Thoracic aorta (tissue), 2 donors: Measurements from ENCODE around the gene MYADM. TPM values are rescaled to one million over a fixed set of nuclear protein-coding genes. Genes with fewer than 3 reads are reported as not detected.

Source experiments
- ATAC-seq: fragments of 150-250 bp; one replicate; pipeline ENCODE4 v1.8.0; 2017; ENCODE audit warnings: low read depth; ENCODE audit not compliant: insufficient number of reproducible peaks, low FRiP score
- DNase-seq: peaks from one replicate; pipeline ENCODE4 v3.0.0-alpha.2; 2020; ENCODE audit warnings: low spot score
- H3K27ac ChIP-seq, 2 donors: fragments of 200-600 bp; sonication (generic); 1 replicate in 1 of 2; 2 replicates in 1 of 2; pipeline ENCODE4 v1.5.1; 2016; ENCODE audit warnings: mild to moderate bottlenecking in 2 of 2, moderate library complexity in 2 of 2
- H3K27me3 ChIP-seq: fragments of 200-600 bp; sonication (generic); replicated peaks from 2 replicates; pipeline ENCODE4 v1.6.0; 2016; ENCODE audit warnings: mild to moderate bottlenecking; ENCODE audit not compliant: insufficient read depth
- H3K36me3 ChIP-seq: fragments of 200-600 bp; sonication (generic); one replicate; pipeline ENCODE4 v1.5.1; 2016
- H3K4me1 ChIP-seq, 2 donors: fragments of 200-600 bp; sonication (generic); 1 replicate in 1 of 2; 2 replicates in 1 of 2; pipeline versions ENCODE4 v1.5.1 to v1.6.0; 2016; ENCODE audit warnings: low read depth in 2 of 2, mild to moderate bottlenecking in 1 of 2; ENCODE audit not compliant: control insufficient read depth in 1 of 2
- H3K4me3 ChIP-seq: fragments of 200-600 bp; sonication (generic); 2 replicates; pipeline ENCODE4 v1.5.1; 2016; ENCODE audit warnings: mild to moderate bottlenecking
- H3K9me3 ChIP-seq: fragments of 200-600 bp; sonication (generic); 2 replicates; pipeline ENCODE4 v1.5.1; 2016
- total RNA-seq, 2 donors: library from RNA; depleted of rRNA; stranded (reverse); fragments of >200 nt; gene quantifications; one replicate each; pipeline versions ENCODE4 v1.1.0 to v1.2.3, GENCODE V29; 2016
- TF ChIP-seq, protein P1 (sequence below): fragments of 200-600 bp; sonication (generic); IDR thresholded peaks from one replicate; pipeline ENCODE4 v1.5.1; 2019; ENCODE audit warnings: antibody characterized with exemption

The MYADM gene
- total RNA-seq, 2 donors from 2014 or later, result 151 to 300 TPM

DNA sequence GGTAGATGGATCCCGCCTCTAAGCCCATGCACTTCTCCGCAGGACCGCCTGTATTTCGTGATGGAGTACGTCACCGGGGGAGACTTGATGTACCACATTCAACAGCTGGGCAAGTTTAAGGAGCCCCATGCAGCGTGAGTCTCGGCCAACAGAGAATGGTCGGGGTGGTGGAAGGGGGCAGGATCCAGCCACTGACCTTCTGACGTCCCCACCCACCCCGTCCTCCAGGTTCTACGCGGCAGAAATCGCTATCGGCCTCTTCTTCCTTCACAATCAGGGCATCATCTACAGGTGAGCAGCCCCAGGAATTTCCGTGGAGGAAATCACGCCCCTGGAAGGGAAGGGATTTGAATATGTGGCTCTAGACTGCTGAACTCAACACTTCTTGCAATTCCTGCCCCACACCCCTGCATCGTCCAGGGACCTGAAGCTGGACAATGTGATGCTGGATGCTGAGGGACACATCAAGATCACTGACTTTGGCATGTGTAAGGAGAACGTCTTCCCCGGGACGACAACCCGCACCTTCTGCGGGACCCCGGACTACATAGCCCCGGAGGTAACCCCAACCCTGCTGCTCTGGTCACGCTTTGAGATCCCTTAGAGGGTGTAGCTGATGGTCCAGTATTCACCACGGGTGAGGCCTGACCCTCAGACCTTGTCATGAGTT lies 32.6 kb downstream of the MYADM start:
- TF ChIP-seq, protein P1, sequence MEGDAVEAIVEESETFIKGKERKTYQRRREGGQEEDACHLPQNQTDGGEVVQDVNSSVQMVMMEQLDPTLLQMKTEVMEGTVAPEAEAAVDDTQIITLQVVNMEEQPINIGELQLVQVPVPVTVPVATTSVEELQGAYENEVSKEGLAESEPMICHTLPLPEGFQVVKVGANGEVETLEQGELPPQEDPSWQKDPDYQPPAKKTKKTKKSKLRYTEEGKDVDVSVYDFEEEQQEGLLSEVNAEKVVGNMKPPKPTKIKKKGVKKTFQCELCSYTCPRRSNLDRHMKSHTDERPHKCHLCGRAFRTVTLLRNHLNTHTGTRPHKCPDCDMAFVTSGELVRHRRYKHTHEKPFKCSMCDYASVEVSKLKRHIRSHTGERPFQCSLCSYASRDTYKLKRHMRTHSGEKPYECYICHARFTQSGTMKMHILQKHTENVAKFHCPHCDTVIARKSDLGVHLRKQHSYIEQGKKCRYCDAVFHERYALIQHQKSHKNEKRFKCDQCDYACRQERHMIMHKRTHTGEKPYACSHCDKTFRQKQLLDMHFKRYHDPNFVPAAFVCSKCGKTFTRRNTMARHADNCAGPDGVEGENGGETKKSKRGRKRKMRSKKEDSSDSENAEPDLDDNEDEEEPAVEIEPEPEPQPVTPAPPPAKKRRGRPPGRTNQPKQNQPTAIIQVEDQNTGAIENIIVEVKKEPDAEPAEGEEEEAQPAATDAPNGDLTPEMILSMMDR, result no peak
- Histone ChIP-seq H3K36me3 (no peaks in the 10 kb centered on the region), H3K4me1 (no peaks in the 10 kb centered on the region), H3K27me3 (no peaks in the 10 kb centered on the region), H3K27ac (no peak overlapping the region), H3K4me3 (no peak overlapping the region), H3K9me3 (no peaks in the 10 kb centered on the region)
- no peak for ATAC-seq
- DNase-seq, result no peak

DNA sequence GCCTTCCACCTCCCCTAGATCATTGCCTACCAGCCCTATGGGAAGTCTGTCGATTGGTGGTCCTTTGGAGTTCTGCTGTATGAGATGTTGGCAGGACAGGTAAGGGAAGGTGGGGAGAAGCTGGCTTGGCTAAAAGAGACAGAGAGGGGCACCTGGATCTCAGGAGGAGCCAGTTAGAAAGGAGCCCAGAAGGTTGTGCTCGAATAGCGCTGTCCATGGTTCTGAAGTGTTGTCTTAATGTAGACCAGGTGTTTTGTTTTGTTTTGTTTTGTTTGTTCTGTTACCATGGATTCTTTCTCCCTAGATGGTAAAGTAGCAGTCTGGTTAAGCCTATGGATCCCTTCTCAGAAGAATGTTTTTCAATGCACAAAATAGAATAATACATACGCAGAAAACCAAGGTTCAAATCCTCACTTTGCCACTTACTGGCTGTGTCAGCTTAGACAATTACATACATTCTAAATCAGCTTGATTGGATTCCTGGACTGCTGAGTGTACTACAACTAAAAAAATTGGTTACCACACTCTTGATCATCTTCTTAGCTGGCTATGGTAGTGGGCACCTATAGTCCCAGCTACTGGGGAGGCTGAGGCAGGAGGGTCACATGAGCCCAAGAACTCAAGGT lies 35.5 kb downstream of the MYADM start:
- Histone ChIP-seq H3K4me1 (peaks cover 0 to 5% of the 10 kb centered on the region in 2 donors), H3K27me3 (peaks cover 9% of the 10 kb centered on the region), H3K36me3 (no peaks in the 10 kb centered on the region), H3K27ac (no peak overlapping the region), H3K4me3 (no peak overlapping the region), H3K9me3 (no peaks in the 10 kb centered on the region)
- ATAC-seq (no peak), DNase-seq (no peak)
- TF ChIP-seq, protein P1, result no peak

DNA sequence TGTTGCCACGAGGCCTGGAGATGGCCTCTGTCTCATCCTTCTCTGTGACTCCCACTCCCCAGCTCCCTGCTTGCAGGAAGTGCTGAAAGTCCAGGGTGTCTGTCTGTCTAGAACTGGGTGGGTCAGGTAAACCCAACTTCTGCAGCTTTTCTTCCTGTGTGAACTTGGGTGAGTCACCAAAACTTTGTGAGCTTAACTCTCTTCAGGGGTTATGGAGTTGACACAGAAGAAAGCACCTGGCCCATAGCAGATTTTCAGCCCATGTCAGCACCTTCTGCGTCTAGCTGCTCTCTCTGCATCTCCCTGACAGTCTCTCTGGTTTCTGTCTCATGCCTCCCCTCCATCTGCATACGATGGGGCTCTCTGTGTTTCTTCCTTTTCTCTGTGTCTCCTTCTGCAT lies 37.2 kb downstream of the MYADM start:
- H3K36me3 ChIP-seq, result no peaks in the 10 kb centered on the region
- H3K4me1 ChIP-seq, result peaks cover 0 to 18% of the 10 kb centered on the region in 2 donors
- TF ChIP-seq, protein P1, result no peak
- no peak overlapping the region for H3K4me3 ChIP-seq
- H3K9me3 ChIP-seq, result no peaks in the 10 kb centered on the region
- peaks cover 21% of the 10 kb centered on the region for H3K27me3 ChIP-seq
- no peak for DNase-seq
- no peak for ATAC-seq
- H3K27ac ChIP-seq, result no peak overlapping the region

- Histone ChIP-seq H3K9me3 (no peaks in the 10 kb centered on the region), H3K27me3 (peaks cover 22% of the 10 kb centered on the region), H3K27ac (no peak overlapping the region), H3K36me3 (no peaks in the 10 kb centered on the region), H3K4me1 (peaks cover 0 to 18% of the 10 kb centered on the region in 2 donors), H3K4me3 (no peak overlapping the region)
- DNase-seq (no peak), ATAC-seq (no peak)
- TF ChIP-seq, protein P1, result no peak
These were observed 38.1 kb downstream of the MYADM start for GRCh38 chr19:53905787-53906186.

DNA sequence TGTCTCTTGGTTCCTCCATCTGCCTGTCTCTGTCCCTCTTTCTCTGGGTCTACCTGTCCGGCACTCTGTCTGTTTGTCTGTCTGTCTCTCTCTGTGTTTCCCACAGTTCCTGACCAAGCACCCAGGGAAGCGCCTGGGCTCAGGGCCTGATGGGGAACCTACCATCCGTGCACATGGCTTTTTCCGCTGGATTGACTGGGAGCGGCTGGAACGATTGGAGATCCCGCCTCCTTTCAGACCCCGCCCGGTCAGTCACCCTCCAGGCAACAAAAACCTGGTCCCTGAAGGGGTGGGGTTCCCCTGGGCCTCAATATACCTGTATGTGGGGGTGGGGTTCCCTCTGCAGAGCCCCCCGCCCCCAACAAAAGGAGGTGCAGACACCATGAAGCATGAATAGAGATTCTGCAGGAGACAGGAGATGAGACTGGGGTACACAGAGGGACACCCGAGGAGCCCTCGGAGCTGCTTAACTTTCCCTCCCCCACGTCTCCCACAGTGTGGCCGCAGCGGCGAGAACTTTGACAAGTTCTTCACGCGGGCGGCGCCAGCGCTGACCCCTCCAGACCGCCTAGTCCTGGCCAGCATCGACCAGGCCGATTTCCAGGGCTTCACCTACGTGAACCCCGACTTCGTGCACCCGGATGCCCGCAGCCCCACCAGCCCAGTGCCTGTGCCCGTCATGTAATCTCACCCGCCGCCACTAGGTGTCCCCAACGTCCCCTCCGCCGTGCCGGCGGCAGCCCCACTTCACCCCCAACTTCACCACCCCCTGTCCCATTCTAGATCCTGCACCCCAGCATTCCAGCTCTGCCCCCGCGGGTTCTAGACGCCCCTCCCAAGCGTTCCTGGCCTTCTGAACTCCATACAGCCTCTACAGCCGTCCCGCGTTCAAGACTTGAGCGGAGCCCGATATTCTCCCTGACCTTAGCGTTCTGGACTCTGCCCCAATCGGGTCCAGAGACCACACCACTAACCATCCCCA lies 38.8 kb downstream of the MYADM start:
- H3K4me1 ChIP-seq, result peaks cover 0 to 18% of the 10 kb centered on the region in 2 donors
- no peak for DNase-seq
- no peak overlapping the region for H3K27ac ChIP-seq
- no peak for ATAC-seq
- H3K4me3 ChIP-seq, result no peak overlapping the region
- no peaks in the 10 kb centered on the region for H3K36me3 ChIP-seq
- H3K27me3 ChIP-seq, result peaks cover 22% of the 10 kb centered on the region
- no peaks in the 10 kb centered on the region for H3K9me3 ChIP-seq
- TF ChIP-seq, protein P1, result peak; percentile 86
